CD4-positive, alpha-beta T cell treated with Interleukin-4 for 4 hours (primary cell): ENCODE data around the gene TBX21.

Experiments used
- DNase-seq: peaks from one replicate; pipeline ENCODE4 v3.0.0-alpha.2; 2020

The TBX21 gene

DNA sequence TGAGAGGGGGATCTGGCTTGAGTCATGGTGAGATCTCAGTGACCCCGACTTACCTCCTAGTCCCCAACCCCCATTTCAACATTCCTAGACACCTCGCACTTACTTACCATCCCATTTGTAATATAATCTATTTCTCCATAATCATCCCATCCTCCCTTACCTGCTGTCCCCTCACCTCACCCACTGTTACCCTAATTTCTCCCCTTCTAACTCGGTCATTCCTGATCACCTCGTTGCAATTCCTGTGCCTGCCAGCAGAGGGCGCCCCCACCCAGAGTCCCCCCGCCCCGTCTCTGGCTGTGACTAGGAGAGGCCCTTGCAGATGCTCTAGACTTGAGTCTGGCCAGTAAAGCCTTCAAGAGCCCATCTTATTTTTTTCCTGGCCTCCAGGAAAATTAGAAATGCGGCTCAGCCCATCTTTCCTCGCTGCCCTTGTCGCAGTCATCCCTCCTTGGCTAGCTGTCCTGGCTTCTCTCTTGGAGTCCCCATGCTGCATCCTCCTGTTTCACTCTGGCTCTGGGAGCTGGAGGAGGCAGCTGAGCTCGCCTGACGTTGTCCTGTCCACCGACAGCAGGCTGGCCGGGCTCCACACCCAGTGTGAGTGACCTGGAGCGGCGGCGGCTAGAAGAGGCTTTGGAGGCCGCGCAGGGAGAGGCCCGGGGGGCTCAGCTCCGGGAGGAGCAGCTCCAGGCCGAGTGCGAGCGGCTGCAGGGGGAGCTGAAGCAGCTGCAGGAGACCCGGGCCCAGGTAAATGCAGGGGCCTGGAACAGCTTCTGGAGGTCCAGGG lies 34.1 kb upstream of the TBX21 start:
- DNase-seq, result peak; percentile 76

GRCh38 chr17:47699536-47699840 lies 33.5 kb upstream of the TBX21 start:
- no peak for DNase-seq

DNA sequence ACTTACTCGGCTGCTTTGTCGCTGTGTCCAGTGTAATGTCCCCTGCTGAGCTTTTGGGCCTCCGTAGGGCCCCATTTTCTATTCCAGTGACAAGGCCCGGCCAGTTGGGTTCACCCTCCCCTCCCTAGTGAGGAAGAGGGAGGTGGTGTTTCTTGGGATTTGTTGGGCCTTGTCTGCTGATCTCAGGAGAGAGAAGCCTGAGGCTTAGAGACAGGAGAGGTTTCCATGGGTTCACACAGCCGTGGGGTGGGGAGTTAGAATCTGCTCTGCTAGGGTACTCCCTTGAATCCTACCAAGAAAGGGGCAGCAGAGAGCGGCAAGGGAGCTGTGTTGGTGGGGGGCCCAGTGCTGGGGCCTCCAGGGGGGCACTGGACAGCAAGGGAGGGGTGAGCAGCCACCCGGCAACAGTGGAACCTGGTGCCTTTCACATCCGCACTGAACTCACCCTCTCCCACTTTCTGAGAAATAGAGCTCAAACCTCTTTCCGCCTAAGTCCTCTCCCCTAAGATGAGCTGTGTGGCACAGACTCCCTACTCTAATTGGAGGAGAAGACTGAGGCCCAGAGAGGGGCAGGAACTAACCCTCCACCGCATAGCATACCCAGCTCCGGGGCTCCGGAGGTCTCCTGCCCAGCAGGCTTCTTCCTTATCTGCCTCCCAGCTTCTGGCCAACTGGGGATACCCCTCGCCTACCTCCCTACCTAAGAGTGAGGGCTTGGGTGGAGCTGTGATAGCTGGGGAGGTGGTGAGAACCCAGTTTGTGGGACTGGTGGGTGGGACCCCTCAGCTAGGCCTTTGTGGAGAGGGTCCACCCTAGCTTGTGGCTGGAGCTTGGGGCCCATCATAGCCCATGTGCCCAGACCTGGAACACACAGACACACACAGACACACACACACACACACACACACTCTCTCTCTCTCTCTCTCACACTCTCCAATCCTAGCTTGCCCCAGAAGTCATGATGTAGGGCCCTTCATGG lies 32.3 kb upstream of the TBX21 start:
- peak; percentile 42 for DNase-seq

GRCh38 chr17:47701608-47702007 lies 31.4 kb upstream of the TBX21 start:
- no peak for DNase-seq

GRCh38 chr17:47702391-47702995 lies 30.5 kb upstream of the TBX21 start:
- DNase-seq, result no peak

DNA sequence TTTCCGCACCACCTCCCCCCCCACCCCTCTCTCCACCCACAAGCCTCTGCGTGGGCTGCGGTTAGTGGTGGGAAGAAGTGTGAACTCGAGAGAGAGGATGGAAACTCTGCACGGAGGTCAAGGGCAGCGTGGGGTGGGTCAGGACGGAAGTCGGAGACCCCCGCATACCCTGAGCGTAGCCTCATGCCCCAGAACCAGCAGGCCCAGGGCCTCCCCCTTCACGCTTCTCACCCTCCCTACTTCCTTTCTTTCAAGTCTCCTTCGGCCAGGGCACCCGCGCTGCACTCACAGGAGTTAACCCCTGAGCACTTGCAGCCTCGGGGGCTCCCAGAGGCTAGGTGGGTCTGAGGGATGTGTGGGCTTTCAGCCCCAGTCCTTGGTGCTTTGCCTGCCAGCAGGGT lies 29.8 kb upstream of the TBX21 start:
- peak; percentile 34 for DNase-seq

DNA sequence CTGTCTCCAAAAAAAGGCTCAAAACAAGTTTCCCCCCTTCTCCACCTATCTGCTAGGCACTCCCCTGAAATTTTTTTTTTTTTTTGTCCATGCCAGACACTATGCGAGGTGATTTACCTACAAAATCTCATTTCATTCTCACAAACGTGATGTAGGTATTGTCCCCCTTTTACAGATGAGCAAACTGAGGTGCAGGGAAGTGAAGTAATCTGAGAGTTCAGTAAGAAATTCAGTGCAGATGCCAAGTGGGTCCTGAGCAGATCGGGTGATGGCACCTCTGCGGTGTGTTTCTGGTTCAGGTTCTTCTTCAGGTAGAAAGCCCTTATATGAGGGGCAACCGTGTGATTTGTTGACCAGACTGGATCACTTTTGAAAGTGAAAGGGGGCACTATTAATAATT lies 29.4 kb upstream of the TBX21 start:
- DNase-seq, result no peak

DNA sequence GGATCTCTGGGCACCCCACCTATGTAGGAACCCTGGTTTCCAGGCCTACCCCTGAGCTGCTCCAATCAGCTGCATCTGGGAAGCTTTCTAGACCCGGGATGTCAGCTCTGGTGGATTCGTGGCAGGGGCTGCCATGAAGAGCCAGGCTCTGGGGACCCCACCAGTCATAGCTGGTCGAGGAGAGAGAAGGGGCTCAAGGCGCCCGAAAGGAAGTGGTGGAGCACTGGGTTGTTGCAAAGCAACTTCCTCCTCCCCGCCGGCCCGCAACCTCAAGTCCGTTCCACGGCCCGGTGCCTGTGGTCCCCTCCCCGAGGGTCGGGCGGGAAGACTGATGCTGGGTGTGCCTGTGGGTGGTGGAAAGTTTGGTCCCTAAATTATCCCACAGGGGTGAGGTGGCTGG lies 28.9 kb upstream of the TBX21 start:
- DNase-seq, result peak; percentile 24

DNA sequence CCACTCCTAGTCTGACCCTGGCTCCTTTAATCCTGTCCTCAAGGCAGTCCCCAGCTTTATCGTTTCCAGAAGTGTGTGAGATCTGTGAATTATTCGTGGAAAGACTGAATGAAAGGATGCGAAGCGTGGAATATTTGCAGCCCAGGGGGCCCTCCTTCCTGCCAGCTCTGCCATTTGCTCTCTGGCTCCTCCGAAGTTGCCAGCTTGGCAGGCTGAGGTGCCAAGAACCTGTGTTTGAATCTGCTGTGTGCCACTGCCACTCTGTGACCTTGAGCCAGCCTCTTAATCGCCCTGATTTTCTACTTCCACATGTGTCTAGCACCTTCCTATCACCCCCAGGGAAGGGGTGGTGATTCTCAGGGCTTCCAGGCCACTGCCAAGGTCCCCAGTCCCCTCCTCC lies 28.3 kb upstream of the TBX21 start:
- no peak for DNase-seq

GRCh38 chr17:47705536-47706530 lies 27.2 kb upstream of the TBX21 start:
- peak; percentile 57 for DNase-seq

DNA sequence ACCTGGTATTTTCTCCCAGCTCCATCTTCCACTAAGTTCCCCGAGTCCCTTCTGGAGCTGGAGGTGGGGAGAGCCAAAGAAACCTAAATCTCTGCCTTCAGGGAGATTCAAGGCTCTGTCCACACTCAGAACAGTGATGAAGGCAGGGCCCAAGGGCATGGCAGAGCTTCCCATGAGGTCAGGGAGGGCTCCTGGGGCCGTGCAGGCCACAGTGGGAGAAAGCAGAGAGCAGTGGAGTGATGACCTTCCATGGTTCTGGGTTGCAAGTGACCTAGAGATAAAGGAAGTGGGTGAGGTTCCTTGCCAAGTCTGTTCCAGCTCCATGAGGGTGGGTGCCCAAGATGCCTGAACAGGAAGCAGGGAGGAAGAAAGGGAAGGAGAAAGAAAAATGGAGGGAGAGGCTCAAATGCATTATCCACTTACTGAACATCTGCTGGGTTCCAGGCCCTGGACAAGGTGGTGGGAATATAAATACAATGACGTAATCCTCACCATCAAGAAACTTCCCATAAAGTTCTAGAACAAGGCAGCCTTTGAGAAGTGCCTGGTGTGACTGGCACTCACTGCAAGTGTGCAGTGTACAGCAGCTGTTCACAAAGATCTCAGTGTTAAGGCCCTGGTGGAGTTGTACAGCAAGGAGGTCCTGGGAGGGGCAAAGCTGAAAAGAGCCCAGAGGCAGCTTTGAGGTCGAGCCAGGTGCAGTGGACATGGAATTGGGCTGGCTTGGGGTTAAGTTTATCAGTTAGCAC lies 25.8 kb upstream of the TBX21 start:
- DNase-seq, result no peak

GRCh38 chr17:47707884-47708283 lies 25.2 kb upstream of the TBX21 start:
- DNase-seq, result no peak

DNA sequence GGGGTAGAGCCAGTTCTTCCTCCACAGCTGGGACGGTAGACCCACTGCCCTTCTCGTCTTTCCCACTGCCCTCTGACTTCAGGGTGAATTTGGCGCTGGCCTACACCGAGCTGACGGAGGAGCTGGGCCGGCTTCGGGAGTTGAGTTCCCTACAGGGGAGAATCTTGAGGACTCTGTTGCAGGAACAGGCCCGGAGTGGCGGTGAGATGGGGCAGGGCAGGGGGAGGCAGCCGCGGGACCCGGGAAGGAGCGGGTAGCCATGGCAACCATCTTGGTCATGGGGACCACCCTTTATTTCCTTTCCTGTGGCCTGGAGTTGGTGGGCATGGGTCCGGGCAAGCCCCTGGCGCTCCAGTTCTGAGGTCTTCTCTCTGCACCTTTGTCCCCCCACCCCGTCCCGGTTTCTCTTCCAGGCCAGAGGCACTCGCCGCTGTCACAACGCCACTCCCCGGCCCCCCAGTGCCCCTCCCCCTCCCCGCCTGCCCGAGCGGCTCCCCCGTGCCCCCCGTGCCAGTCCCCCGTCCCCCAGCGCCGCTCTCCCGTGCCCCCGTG lies 24.6 kb upstream of the TBX21 start:
- no peak for DNase-seq

DNA sequence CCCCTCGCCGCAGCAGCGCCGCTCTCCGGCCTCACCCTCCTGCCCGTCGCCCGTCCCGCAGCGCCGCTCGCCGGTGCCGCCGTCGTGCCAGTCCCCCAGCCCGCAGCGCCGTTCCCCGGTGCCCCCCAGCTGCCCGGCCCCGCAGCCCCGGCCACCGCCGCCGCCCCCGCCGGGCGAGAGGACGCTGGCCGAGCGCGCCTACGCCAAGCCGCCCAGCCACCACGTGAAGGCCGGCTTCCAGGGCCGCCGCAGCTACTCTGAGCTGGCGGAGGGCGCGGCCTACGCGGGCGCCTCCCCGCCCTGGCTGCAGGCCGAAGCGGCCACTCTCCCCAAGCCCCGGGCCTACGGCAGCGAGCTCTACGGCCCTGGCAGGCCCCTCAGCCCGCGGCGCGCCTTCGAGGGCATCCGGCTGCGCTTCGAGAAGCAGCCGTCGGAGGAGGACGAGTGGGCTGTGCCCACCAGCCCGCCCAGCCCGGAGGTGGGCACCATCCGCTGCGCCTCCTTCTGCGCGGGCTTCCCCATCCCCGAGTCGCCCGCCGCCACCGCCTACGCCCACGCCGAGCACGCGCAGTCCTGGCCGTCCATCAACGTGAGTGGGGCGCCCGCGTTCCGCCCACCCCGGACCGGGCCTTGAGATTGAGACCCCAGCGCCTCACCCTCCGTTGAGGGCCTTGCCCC lies 24.0 kb upstream of the TBX21 start:
- no peak for DNase-seq

DNA sequence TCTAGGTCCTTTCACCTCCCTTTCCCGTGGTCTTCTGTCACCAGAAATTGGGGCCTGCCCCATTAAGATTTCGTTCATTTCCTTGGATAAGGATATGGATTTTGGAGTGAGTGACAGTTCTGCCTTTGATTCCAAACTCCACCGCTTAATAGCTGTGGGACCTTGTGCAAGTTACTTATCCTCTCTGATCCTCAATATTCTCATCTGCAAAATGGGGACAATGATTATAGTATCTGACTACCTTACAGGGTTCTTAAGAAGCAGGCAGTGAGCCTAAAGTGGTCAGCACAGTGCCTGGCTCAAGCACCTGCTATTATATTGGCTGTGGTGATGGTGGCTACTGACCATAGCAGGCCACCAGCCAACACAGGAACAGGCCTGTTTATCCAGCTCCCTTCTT lies 23.4 kb upstream of the TBX21 start:
- DNase-seq, result no peak

GRCh38 chr17:47711366-47712099 lies 21.5 kb upstream of the TBX21 start:
- no peak for DNase-seq

DNA sequence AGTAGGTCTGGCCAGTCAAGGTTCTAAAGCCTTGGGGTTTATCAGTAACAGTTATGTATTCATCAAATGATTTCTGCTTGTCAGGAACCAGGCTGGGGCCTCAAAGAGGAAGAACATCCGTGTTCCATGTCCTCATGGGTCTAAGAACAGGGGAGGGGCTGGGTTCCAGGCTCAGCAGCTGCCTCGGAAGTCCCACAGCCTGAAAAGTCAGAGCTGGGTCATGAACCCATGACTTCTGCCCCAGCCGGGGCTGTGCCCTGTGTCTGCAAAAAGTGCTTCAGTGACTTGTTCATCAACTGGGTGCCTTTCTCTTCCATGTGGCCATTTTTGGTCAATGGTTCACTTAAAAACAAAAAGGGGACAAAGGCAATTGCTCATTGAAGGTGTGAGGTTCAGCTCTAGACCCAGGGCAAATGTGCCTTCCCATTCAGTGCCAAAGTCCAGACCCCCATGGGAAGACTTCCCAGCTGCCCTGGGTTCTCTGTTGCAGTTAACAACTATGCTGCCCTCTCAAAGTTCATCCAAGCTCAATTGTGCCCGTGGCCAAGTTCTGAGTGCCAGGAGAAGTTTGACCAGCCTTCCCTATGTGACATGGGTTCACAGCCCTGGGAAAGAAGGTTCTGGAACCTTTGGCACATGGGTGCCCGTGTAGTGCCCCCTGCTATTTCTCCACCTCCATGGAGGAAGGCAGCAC lies 20.6 kb upstream of the TBX21 start:
- DNase-seq, result no peak

- no peak for DNase-seq
Observed at GRCh38 chr17:47713980-47714700, 18.9 kb upstream of the TBX21 start.
